ENCODE data around the gene FTO. TPM values are rescaled to one million over a fixed set of nuclear protein-coding genes. Genes with fewer than 3 reads are reported as not detected.

FTO gene
- total RNA-seq, 1 experiment from 2014 or later, result 55.0 TPM

GRCh38 chr16:54135361-54136275 lies 431.7 kb downstream of the FTO start:
- Mint-ChIP-seq H3K4me1 (ENCODE audit: insufficient read depth, unreplicated experiment) (peaks cover 14% of the 10 kb centered on the region), H3K9me3 (ENCODE audit: unreplicated experiment) (no peaks in the 10 kb centered on the region), H3K27me3 (ENCODE audit: insufficient read depth, unreplicated experiment) (no peaks in the 10 kb centered on the region), H3K36me3 (ENCODE audit: insufficient read depth, unreplicated experiment) (no peaks in the 10 kb centered on the region), H3K4me3 (ENCODE audit: unreplicated experiment) (no peak overlapping the region), H3K27ac (ENCODE audit: low read depth, unreplicated experiment) (peak overlapping the region; percentile 65)
- TF ChIP-seq, protein P1, sequence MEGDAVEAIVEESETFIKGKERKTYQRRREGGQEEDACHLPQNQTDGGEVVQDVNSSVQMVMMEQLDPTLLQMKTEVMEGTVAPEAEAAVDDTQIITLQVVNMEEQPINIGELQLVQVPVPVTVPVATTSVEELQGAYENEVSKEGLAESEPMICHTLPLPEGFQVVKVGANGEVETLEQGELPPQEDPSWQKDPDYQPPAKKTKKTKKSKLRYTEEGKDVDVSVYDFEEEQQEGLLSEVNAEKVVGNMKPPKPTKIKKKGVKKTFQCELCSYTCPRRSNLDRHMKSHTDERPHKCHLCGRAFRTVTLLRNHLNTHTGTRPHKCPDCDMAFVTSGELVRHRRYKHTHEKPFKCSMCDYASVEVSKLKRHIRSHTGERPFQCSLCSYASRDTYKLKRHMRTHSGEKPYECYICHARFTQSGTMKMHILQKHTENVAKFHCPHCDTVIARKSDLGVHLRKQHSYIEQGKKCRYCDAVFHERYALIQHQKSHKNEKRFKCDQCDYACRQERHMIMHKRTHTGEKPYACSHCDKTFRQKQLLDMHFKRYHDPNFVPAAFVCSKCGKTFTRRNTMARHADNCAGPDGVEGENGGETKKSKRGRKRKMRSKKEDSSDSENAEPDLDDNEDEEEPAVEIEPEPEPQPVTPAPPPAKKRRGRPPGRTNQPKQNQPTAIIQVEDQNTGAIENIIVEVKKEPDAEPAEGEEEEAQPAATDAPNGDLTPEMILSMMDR (IDR thresholded peaks at IDR 0.05; ENCODE audit: unreplicated experiment), result no peak
- POLR2A ChIA-PET, result interaction anchor here (0.8 to 0.9 kb wide), 3 partner anchors 66 to 412 kb away, joined by 3 to 4 read pairs (median 3); no protein-coding TSS in a partner anchor
- CTCF ChIA-PET, result interaction anchor here (0.7 to 0.8 kb wide), 2 partner anchors 13 to 1247 kb away, joined by 3 read pairs; no protein-coding TSS in a partner anchor
- intact Hi-C loops (cut with micrococcal nuclease), result no loop called here
- BruUV-seq (replicated peaks), result no TSS peak
- DNase-seq (ENCODE audit: unreplicated experiment), result peak; percentile 50

GRCh38 chr16:54136276-54136625 lies 432.3 kb downstream of the FTO start:
- Mint-ChIP-seq H3K36me3 (ENCODE audit: insufficient read depth, unreplicated experiment) (no peaks in the 10 kb centered on the region), H3K27ac (ENCODE audit: low read depth, unreplicated experiment) (peak overlapping the region; percentile 65)

GRCh38 chr16:54140057-54140787 lies 436.3 kb downstream of the FTO start:
- ChIA-PET POLR2A (no interaction called here), CTCF (no interaction called here)
- H3K27me3 Mint-ChIP-seq (ENCODE audit: insufficient read depth, unreplicated experiment), result no peaks in the 10 kb centered on the region
- H3K9me3 Mint-ChIP-seq (ENCODE audit: unreplicated experiment), result no peaks in the 10 kb centered on the region
- H3K4me1 Mint-ChIP-seq (ENCODE audit: insufficient read depth, unreplicated experiment), result peaks cover 14% of the 10 kb centered on the region
- DNase-seq (ENCODE audit: unreplicated experiment), result no peak
- H3K36me3 Mint-ChIP-seq (ENCODE audit: insufficient read depth, unreplicated experiment), result no peaks in the 10 kb centered on the region
- no TSS peak for BruUV-seq (replicated peaks)
- H3K4me3 Mint-ChIP-seq (ENCODE audit: unreplicated experiment), result no peak overlapping the region
- H3K27ac Mint-ChIP-seq (ENCODE audit: low read depth, unreplicated experiment), result no peak overlapping the region
- intact Hi-C loops (cut with micrococcal nuclease), result no loop called here
- TF ChIP-seq, protein P1 (IDR thresholded peaks at IDR 0.05; ENCODE audit: unreplicated experiment), result no peak

More at GRCh38 chr16:54136276-54136625, 432.3 kb downstream of the FTO start:
- POLR2A ChIA-PET, result interaction anchor here (0.8 kb wide), 1 partner anchor 413 kb away, joined by 3 read pairs; no protein-coding TSS in a partner anchor
- H3K4me1 Mint-ChIP-seq (ENCODE audit: insufficient read depth, unreplicated experiment), result peaks cover 14% of the 10 kb centered on the region
- H3K27me3 Mint-ChIP-seq (ENCODE audit: insufficient read depth, unreplicated experiment), result no peaks in the 10 kb centered on the region
- CTCF ChIA-PET, result interaction anchor here (0.8 kb wide), 1 partner anchor 1247 kb away, joined by 3 read pairs; no protein-coding TSS in a partner anchor
- no peaks in the 10 kb centered on the region for H3K9me3 Mint-ChIP-seq (ENCODE audit: unreplicated experiment)
- DNase-seq (ENCODE audit: unreplicated experiment), result peak; percentile 40
- intact Hi-C loops (cut with micrococcal nuclease), result no loop called here
- TF ChIP-seq, protein P1 (IDR thresholded peaks at IDR 0.05; ENCODE audit: unreplicated experiment), result no peak
- H3K4me3 Mint-ChIP-seq (ENCODE audit: unreplicated experiment), result no peak overlapping the region
- BruUV-seq (replicated peaks), result no TSS peak

- Mint-ChIP-seq H3K27me3 (ENCODE audit: insufficient read depth, unreplicated experiment) (no peaks in the 10 kb centered on the region), H3K27ac (ENCODE audit: low read depth, unreplicated experiment) (no peak overlapping the region), H3K36me3 (ENCODE audit: insufficient read depth, unreplicated experiment) (no peaks in the 10 kb centered on the region), H3K4me1 (ENCODE audit: insufficient read depth, unreplicated experiment) (peaks cover 10% of the 10 kb centered on the region), H3K9me3 (ENCODE audit: unreplicated experiment) (no peaks in the 10 kb centered on the region), H3K4me3 (ENCODE audit: unreplicated experiment) (no peak overlapping the region)
- no TSS peak for BruUV-seq (replicated peaks)
- no peak for DNase-seq (ENCODE audit: unreplicated experiment)
- ChIA-PET CTCF (no interaction called here), POLR2A (interaction anchor here (1.2 kb wide), 1 partner anchor 23 kb away, joined by 3 read pairs; no protein-coding TSS in a partner anchor)
- TF ChIP-seq, protein P1 (IDR thresholded peaks at IDR 0.05; ENCODE audit: unreplicated experiment), result no peak
- intact Hi-C loops (cut with micrococcal nuclease), result no loop called here
These were observed 436.8 kb downstream of the FTO start for GRCh38 chr16:54140788-54141136.

Measured in MCF 10A (cell line).